Neural progenitor cell (in vitro differentiated cells): ENCODE data around the gene ZFAND3. TPM values are rescaled to one million over a fixed set of nuclear protein-coding genes. Genes with fewer than 3 reads are reported as not detected.

Experiments used
- DNase-seq: peaks from one replicate; pipeline ENCODE4 v3.0.0-alpha.2; 2016; ENCODE audit warnings: low spot score
- H2AFZ ChIP-seq: fragments of 200-600 bp; sonication (generic); replicated peaks from 2 replicates; pipeline ENCODE4 v1.6.1; 2016; ENCODE audit warnings: antibody characterized with exemption
- H3F3A ChIP-seq: fragments of 200-600 bp; sonication (generic); 2 replicates; pipeline ENCODE4 v1.6.1; 2016; ENCODE audit warnings: antibody characterized with exemption, low read depth
- H3K27ac ChIP-seq: fragments of 200-600 bp; sonication (generic); 2 replicates; pipeline ENCODE4 v1.5.1; 2016; ENCODE audit warnings: mild to moderate bottlenecking
- H3K27me3 ChIP-seq: fragments of 200-600 bp; sonication (generic); 2 replicates; pipeline ENCODE4 v1.6.1; 2016; ENCODE audit warnings: mild to moderate bottlenecking, moderate library complexity
- H3K36me3 ChIP-seq: fragments of 200-600 bp; sonication (generic); 2 replicates; pipeline ENCODE4 v1.5.1; 2016
- H3K4me1 ChIP-seq: fragments of 200-600 bp; sonication (generic); 2 replicates; pipeline ENCODE4 v1.6.1; 2016; ENCODE audit warnings: mixed run types
- H3K4me2 ChIP-seq: fragments of 200-600 bp; sonication (generic); 2 replicates; pipeline ENCODE4 v1.6.1; 2016
- H3K4me3 ChIP-seq: fragments of 200-600 bp; sonication (generic); 2 replicates; pipeline ENCODE4 v1.5.1; 2016
- H3K79me2 ChIP-seq: fragments of 200-600 bp; sonication (generic); 2 replicates; pipeline ENCODE4 v1.6.1; 2016; ENCODE audit warnings: low read depth
- H3K9ac ChIP-seq: fragments of 200-600 bp; sonication (generic); 2 replicates; pipeline ENCODE4 v1.6.1; 2016
- H3K9me3 ChIP-seq: fragments of 200-600 bp; sonication (generic); 2 replicates; pipeline ENCODE4 v1.5.1; 2016; ENCODE audit warnings: low read depth
- H4K20me1 ChIP-seq: fragments of 200-600 bp; sonication (generic); 2 replicates; pipeline ENCODE4 v1.6.1; 2016; ENCODE audit warnings: low read depth
- H3K27ac Mint-ChIP-seq: 3 replicates; pipeline ENCODE4 v1.8.0; 2021; ENCODE audit warnings: mixed read lengths
- H3K27me3 Mint-ChIP-seq: 2 replicates; pipeline ENCODE4 v1.8.0; 2022; ENCODE audit warnings: low read depth, mild to moderate bottlenecking, inconsistent platforms, moderate library complexity, mixed read lengths; ENCODE audit not compliant: insufficient read depth
- H3K36me3 Mint-ChIP-seq: 3 replicates; pipeline ENCODE4 v1.8.0; 2021; ENCODE audit warnings: mixed read lengths
- H3K4me1 Mint-ChIP-seq: 3 replicates; pipeline ENCODE4 v1.8.0; 2021; ENCODE audit warnings: mixed read lengths
- H3K4me3 Mint-ChIP-seq: 3 replicates; pipeline ENCODE4 v1.8.0; 2021; ENCODE audit warnings: mild to moderate bottlenecking, moderate library complexity, mixed read lengths
- H3K9me3 Mint-ChIP-seq: 3 replicates; pipeline ENCODE4 v1.8.0; 2020; ENCODE audit warnings: mixed read lengths
- CTCF ChIP-seq: fragments of 200-600 bp; sonication (generic); IDR thresholded peaks from 2 replicates; pipeline ENCODE4 v1.5.1; 2017; ENCODE audit warnings: antibody characterized with exemption, mild to moderate bottlenecking
- EZH2 ChIP-seq: fragments of 200-600 bp; sonication (generic); IDR thresholded peaks from 2 replicates; pipeline ENCODE4 v1.6.1; 2017; ENCODE audit warnings: antibody characterized with exemption, mild to moderate bottlenecking, moderate library complexity
- EZH2phosphoT487 ChIP-seq: fragments of 200-600 bp; sonication (generic); IDR thresholded peaks from 2 replicates; pipeline ENCODE4 v1.6.1; 2017; ENCODE audit warnings: antibody characterized with exemption
- total RNA-seq: library from RNA; depleted of rRNA; stranded (reverse); fragments of >200 nt; gene quantifications from 2 replicates; pipeline ENCODE4 v1.2.3, GENCODE V29; 2015; ENCODE audit warnings: low replicate concordance

ZFAND3 gene
- total RNA-seq, 1 donor from 2014 or later, result 24.3 TPM

- H4K20me1 ChIP-seq, result peaks cover 33% of the 10 kb centered on the region
- peaks cover 11% of the 10 kb centered on the region for H3K79me2 ChIP-seq
- no peak overlapping the region for H3K4me3 Mint-ChIP-seq
- H3K27me3 Mint-ChIP-seq, result no peaks in the 10 kb centered on the region
- no peak for DNase-seq
- H2AFZ ChIP-seq, result no peak overlapping the region
- no peaks in the 10 kb centered on the region for H3K4me1 Mint-ChIP-seq
- H3K4me1 ChIP-seq, result no peaks in the 10 kb centered on the region
- H3K9me3 ChIP-seq, result no peaks in the 10 kb centered on the region
- no peaks in the 10 kb centered on the region for H3K27me3 ChIP-seq
- H3K36me3 ChIP-seq, result no peaks in the 10 kb centered on the region
- H3K4me2 ChIP-seq, result no peak overlapping the region
- H3F3A ChIP-seq, result no peaks in the 10 kb centered on the region
- no peak overlapping the region for H3K9ac ChIP-seq
- H3K9me3 Mint-ChIP-seq, result no peaks in the 10 kb centered on the region
- H3K4me3 ChIP-seq, result no peak overlapping the region
- H3K36me3 Mint-ChIP-seq, result peaks cover 23% of the 10 kb centered on the region
- H3K27ac ChIP-seq, result no peak overlapping the region
- TF ChIP-seq CTCF (no peak), EZH2phosphoT487 (no peak), EZH2 (no peak)
- H3K27ac Mint-ChIP-seq, result no peak overlapping the region
Observed at GRCh38 chr6:38064431-38064830, 244.9 kb downstream of the ZFAND3 start.

DNA sequence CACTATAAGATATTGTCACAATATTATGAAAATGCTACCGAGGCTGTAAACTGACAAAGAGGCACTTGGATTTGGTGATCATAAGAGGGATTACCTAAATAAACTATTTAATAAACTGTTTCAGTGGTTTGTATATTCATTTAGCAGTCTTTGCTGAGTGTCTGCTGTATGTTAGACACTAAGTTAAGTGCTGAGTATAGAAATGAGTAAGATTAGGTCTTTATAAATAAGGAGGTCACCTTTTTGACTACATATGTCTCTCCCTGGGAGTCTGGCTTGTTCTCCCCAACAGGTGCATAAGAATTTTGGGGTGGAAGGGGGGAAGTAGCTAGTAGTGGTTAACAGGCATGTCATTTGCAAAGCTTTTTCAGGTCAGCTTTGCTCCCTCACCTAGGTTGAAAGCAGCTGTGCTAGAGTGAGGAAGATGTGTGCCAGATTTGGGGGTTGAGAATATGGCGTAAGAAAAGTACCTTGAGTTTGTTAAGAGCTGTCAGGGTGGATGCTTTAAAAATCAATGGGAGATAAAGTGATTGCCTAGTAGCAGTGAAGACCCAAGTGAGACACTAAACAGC, 246.3 kb downstream of the ZFAND3 start:
- Mint-ChIP-seq H3K9me3 (no peaks in the 10 kb centered on the region), H3K36me3 (peaks cover 23% of the 10 kb centered on the region), H3K27me3 (no peaks in the 10 kb centered on the region), H3K4me3 (no peak overlapping the region), H3K4me1 (no peaks in the 10 kb centered on the region), H3K27ac (no peak overlapping the region)
- no peak for TF ChIP-seq CTCF
- Histone ChIP-seq H4K20me1 (peaks cover 28% of the 10 kb centered on the region), H3K9ac (no peak overlapping the region), H3K4me2 (no peak overlapping the region), H3K27ac (no peak overlapping the region), H2AFZ (no peak overlapping the region), H3K36me3 (no peaks in the 10 kb centered on the region), H3K4me1 (no peaks in the 10 kb centered on the region), H3F3A (no peaks in the 10 kb centered on the region), H3K27me3 (no peaks in the 10 kb centered on the region), H3K4me3 (no peak overlapping the region), H3K9me3 (no peaks in the 10 kb centered on the region), H3K79me2 (peaks cover 11% of the 10 kb centered on the region)
- DNase-seq, result no peak

DNA sequence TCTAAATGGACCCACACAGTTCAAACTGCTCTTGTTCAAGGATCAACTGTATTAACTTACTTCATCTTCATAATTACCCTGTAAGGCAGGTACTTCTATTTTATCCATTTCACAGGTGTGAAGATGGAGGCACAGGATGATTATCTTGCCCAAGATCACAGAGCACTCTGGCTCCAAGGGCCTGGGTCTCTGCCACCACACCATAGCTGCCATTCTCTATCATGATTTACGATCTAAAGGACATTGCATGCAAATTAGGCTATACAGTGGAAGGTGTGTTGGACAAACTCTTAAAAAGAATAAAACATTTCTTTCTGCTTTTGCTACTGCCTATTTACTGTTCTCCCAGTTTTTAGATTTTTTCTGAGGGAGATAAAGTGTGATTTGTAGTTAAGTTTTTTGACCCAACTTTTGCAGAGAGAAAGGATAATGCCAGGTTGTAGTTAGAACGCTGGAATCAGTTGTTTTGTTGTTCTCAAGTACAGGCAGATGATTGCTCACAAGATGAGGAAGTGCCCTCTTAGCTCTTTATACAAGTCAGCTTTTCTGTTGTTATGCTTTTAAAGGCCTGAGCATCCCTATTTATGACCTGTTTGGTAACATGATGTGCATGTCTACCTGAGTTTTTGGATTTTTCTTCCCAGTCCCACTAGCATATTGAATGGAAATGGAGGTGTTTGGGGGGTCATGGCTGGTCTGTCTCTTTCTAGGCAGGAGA, 247.9 kb downstream of the ZFAND3 start:
- Mint-ChIP-seq H3K4me3 (no peak overlapping the region), H3K36me3 (peaks cover 15% of the 10 kb centered on the region), H3K4me1 (no peaks in the 10 kb centered on the region), H3K9me3 (no peaks in the 10 kb centered on the region), H3K27me3 (no peaks in the 10 kb centered on the region), H3K27ac (no peak overlapping the region)
- no peaks in the 10 kb centered on the region for H3K4me1 ChIP-seq
- DNase-seq, result no peak
- H4K20me1 ChIP-seq, result peaks cover 22% of the 10 kb centered on the region
- no peaks in the 10 kb centered on the region for H3K36me3 ChIP-seq
- H3K9ac ChIP-seq, result no peak overlapping the region
- no peaks in the 10 kb centered on the region for H3F3A ChIP-seq
- no peak overlapping the region for H3K27ac ChIP-seq
- H3K79me2 ChIP-seq, result peaks cover 16% of the 10 kb centered on the region
- H3K27me3 ChIP-seq, result no peaks in the 10 kb centered on the region
- no peaks in the 10 kb centered on the region for H3K9me3 ChIP-seq
- no peak overlapping the region for H3K4me2 ChIP-seq
- TF ChIP-seq CTCF (no peak), EZH2phosphoT487 (no peak), EZH2 (no peak)
- no peak overlapping the region for H3K4me3 ChIP-seq
- H2AFZ ChIP-seq, result no peak overlapping the region
